HCT116 (cell line): ENCODE measurements around the gene COG5.

ENCODE experiments used
- EZH2phosphoT487 ChIP-seq: fragments of 200-600 bp; IDR thresholded peaks from 2 replicates; pipeline ENCODE4 v1.6.1; 2018; ENCODE audit warnings: antibody characterized with exemption, borderline replicate concordance
- POLR2A ChIP-seq: IDR thresholded peaks from 2 replicates; pipeline ENCODE4 v1.7.0; 2011; ENCODE audit warnings: borderline replicate concordance; ENCODE audit not compliant: insufficient read depth, insufficient read length; ENCODE audit errors: extremely low read depth
- ZNF274 ChIP-seq: fragments of 200-500 bp; sonication (Bioruptor generic); IDR thresholded peaks from 2 replicates; pipeline ENCODE4 v1.6.1; 2014; ENCODE audit warnings: mild to moderate bottlenecking, low read depth, low read length, inconsistent platforms
- TF ChIP-seq, protein P1 (sequence below), 3 experiments: fragments of 200-600 bp in 1 of 3; sonication (generic) in 1 of 3; IDR thresholded peaks in 2 of 3; conservative IDR thresholded peaks in 1 of 3; 2 replicates each; pipeline ENCODE4 v1.5.1; 2012 to 2017; ENCODE audit warnings: low read depth in 2 of 3, low read length in 2 of 3, antibody characterized with exemption in 1 of 3, borderline replicate concordance in 1 of 3, control low read depth in 1 of 3, mild to moderate bottlenecking in 1 of 3, mixed read lengths in 1 of 3, mixed run types in 1 of 3, moderate library complexity in 1 of 3; ENCODE audit not compliant: insufficient read depth in 1 of 3
- TF ChIP-seq, protein P2 (sequence below): IDR thresholded peaks from 2 replicates; pipeline ENCODE4 v1.6.1; 2012; ENCODE audit warnings: low read depth

- no peak for TF ChIP-seq ZNF274
- TF ChIP-seq, protein P1, sequence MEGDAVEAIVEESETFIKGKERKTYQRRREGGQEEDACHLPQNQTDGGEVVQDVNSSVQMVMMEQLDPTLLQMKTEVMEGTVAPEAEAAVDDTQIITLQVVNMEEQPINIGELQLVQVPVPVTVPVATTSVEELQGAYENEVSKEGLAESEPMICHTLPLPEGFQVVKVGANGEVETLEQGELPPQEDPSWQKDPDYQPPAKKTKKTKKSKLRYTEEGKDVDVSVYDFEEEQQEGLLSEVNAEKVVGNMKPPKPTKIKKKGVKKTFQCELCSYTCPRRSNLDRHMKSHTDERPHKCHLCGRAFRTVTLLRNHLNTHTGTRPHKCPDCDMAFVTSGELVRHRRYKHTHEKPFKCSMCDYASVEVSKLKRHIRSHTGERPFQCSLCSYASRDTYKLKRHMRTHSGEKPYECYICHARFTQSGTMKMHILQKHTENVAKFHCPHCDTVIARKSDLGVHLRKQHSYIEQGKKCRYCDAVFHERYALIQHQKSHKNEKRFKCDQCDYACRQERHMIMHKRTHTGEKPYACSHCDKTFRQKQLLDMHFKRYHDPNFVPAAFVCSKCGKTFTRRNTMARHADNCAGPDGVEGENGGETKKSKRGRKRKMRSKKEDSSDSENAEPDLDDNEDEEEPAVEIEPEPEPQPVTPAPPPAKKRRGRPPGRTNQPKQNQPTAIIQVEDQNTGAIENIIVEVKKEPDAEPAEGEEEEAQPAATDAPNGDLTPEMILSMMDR (IDR thresholded peaks at IDR 0.05 in 2 of 3, conservative IDR thresholded peaks at IDR 0.05 in 1 of 3; ENCODE audit: borderline replicate concordance in 1 of 3, insufficient read depth in 1 of 3, low read depth in 2 of 3, low read length in 2 of 3) = no peak
- TF ChIP-seq, protein P2, sequence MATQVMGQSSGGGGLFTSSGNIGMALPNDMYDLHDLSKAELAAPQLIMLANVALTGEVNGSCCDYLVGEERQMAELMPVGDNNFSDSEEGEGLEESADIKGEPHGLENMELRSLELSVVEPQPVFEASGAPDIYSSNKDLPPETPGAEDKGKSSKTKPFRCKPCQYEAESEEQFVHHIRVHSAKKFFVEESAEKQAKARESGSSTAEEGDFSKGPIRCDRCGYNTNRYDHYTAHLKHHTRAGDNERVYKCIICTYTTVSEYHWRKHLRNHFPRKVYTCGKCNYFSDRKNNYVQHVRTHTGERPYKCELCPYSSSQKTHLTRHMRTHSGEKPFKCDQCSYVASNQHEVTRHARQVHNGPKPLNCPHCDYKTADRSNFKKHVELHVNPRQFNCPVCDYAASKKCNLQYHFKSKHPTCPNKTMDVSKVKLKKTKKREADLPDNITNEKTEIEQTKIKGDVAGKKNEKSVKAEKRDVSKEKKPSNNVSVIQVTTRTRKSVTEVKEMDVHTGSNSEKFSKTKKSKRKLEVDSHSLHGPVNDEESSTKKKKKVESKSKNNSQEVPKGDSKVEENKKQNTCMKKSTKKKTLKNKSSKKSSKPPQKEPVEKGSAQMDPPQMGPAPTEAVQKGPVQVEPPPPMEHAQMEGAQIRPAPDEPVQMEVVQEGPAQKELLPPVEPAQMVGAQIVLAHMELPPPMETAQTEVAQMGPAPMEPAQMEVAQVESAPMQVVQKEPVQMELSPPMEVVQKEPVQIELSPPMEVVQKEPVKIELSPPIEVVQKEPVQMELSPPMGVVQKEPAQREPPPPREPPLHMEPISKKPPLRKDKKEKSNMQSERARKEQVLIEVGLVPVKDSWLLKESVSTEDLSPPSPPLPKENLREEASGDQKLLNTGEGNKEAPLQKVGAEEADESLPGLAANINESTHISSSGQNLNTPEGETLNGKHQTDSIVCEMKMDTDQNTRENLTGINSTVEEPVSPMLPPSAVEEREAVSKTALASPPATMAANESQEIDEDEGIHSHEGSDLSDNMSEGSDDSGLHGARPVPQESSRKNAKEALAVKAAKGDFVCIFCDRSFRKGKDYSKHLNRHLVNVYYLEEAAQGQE = no peak
- no peak for TF ChIP-seq POLR2A
- TF ChIP-seq EZH2phosphoT487 = no peak
These were observed 360.1 kb downstream of the COG5 start for GRCh38 chr7:107203607-107204006.
